ENCODE measurements around the gene BRME1. TPM values are rescaled to one million over a fixed set of nuclear protein-coding genes. Genes with fewer than 3 reads are reported as not detected.
"Not testable (repeated sequence)": the region's sequence is repeated elsewhere in the genome, so short reads cannot be mapped to it uniquely, and the experiment has no call there.

The BRME1 gene
- total RNA-seq, 1 donor from 2014 or later = 3.7 TPM

DNA sequence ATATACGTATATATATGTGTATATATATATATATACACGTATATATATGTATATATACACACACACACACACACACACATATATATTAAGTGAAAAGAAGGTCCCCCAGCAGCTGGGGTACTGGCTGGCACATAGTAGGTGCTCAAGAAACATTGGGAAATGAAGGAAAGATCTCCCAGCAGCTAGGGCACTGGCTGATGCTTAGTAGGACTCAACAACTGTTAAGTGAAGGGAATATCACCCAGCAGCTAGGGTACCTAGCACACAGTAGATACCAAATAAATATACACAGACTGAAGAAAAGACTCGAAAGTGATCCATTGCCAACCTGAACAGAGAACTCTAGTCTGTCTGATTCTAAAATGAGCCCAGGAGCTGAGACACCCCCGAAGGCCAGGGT lies 20.1 kb upstream of the BRME1 start:
- no peak for DNase-seq (ENCODE audit: extremely low spot score, unreplicated experiment)
- H3K27me3 Mint-ChIP-seq (ENCODE audit: unreplicated experiment) = no peaks in the 10 kb centered on the region
- no peaks in the 10 kb centered on the region for H3K4me1 Mint-ChIP-seq (ENCODE audit: unreplicated experiment)
- no peaks in the 10 kb centered on the region for H3K9me3 Mint-ChIP-seq (ENCODE audit: unreplicated experiment)
- no peak overlapping the region for H3K27ac Mint-ChIP-seq (ENCODE audit: unreplicated experiment)
- H3K36me3 Mint-ChIP-seq (ENCODE audit: unreplicated experiment) = peaks cover 34% of the 10 kb centered on the region
- TF ChIP-seq, protein P1, sequence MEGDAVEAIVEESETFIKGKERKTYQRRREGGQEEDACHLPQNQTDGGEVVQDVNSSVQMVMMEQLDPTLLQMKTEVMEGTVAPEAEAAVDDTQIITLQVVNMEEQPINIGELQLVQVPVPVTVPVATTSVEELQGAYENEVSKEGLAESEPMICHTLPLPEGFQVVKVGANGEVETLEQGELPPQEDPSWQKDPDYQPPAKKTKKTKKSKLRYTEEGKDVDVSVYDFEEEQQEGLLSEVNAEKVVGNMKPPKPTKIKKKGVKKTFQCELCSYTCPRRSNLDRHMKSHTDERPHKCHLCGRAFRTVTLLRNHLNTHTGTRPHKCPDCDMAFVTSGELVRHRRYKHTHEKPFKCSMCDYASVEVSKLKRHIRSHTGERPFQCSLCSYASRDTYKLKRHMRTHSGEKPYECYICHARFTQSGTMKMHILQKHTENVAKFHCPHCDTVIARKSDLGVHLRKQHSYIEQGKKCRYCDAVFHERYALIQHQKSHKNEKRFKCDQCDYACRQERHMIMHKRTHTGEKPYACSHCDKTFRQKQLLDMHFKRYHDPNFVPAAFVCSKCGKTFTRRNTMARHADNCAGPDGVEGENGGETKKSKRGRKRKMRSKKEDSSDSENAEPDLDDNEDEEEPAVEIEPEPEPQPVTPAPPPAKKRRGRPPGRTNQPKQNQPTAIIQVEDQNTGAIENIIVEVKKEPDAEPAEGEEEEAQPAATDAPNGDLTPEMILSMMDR (IDR thresholded peaks at IDR 0.05) = no peak
- no peak overlapping the region for H3K4me3 Mint-ChIP-seq (ENCODE audit: unreplicated experiment)

DNA sequence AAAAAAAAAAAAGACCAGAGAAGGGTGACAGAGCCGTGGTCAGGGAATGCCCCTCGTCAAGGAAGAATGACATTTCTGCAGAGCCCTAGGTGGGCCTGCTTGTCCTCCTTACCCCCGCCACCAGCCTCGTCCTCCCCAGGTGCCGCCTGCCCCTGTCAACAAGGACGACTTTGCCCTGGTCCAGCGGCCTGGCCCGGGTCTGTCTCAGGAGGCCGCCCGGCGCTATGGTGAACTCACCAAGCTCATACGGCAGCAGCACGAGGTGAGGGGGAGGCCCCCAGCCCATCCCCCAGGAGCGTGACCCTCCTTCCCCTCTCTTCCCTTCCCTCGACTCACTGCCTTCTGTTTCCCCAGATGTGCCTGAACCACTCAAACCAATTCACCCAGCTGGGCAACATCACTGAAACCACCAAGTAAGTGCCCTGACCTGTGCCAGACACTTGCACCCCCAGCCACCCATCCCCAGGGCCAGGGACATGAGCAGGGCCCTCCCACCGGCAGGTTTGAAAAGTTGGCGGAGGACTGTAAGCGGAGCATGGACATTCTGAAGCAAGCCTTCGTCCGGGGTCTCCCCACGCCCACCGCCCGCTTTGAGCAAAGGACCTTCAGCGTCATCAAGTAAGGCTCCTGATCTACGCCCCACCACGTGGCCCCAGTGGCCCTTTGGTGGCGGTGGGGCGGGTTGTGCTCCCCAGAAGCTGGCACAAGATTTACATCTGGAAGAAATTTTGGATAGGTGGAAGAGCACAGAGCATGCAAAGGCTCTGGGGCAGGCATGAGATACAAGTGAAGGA lies 17.5 kb upstream of the BRME1 start:
- no peak overlapping the region for H3K4me3 Mint-ChIP-seq (ENCODE audit: unreplicated experiment)
- no peaks in the 10 kb centered on the region for H3K4me1 Mint-ChIP-seq (ENCODE audit: unreplicated experiment)
- no peak for DNase-seq (ENCODE audit: extremely low spot score, unreplicated experiment)
- no peak overlapping the region for H3K27ac Mint-ChIP-seq (ENCODE audit: unreplicated experiment)
- no peaks in the 10 kb centered on the region for H3K27me3 Mint-ChIP-seq (ENCODE audit: unreplicated experiment)
- no peaks in the 10 kb centered on the region for H3K9me3 Mint-ChIP-seq (ENCODE audit: unreplicated experiment)
- TF ChIP-seq, protein P1 (IDR thresholded peaks at IDR 0.05) = no peak
- peaks cover 46% of the 10 kb centered on the region for H3K36me3 Mint-ChIP-seq (ENCODE audit: unreplicated experiment)

DNA sequence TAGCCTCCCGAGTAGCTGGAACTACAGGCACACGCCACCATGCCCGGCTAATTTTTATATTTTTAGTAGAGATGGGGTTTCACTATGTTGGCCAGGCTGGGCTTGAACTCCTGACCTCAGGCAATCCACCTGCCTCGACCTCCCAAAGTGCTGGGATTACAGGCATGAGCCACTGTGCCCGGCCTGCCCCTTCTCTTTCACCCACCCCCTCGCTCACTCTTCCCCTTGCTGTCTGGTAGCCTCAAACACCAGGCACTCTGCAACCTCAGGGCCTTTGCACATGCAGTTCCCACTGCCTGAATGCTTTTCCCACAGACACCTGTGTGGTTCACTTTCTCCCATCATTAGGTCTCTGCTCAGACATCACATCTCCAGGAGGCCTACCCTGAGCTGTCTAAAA lies 16.2 kb upstream of the BRME1 start:
- not testable (repeated sequence) for H3K4me3 Mint-ChIP-seq (ENCODE audit: unreplicated experiment); H3K9me3 Mint-ChIP-seq (ENCODE audit: unreplicated experiment); H3K4me1 Mint-ChIP-seq (ENCODE audit: unreplicated experiment); H3K27ac Mint-ChIP-seq (ENCODE audit: unreplicated experiment); DNase-seq (ENCODE audit: extremely low spot score, unreplicated experiment); H3K27me3 Mint-ChIP-seq (ENCODE audit: unreplicated experiment)
- H3K36me3 Mint-ChIP-seq (ENCODE audit: unreplicated experiment) = peaks cover 48% of the 10 kb centered on the region

- Mint-ChIP-seq H3K9me3 (ENCODE audit: unreplicated experiment) (no peaks in the 10 kb centered on the region), H3K27me3 (ENCODE audit: unreplicated experiment) (no peaks in the 10 kb centered on the region), H3K27ac (ENCODE audit: unreplicated experiment) (no peak overlapping the region), H3K36me3 (ENCODE audit: unreplicated experiment) (peaks cover 43% of the 10 kb centered on the region), H3K4me3 (ENCODE audit: unreplicated experiment) (no peak overlapping the region), H3K4me1 (ENCODE audit: unreplicated experiment) (no peaks in the 10 kb centered on the region)
- no peak for DNase-seq (ENCODE audit: extremely low spot score, unreplicated experiment)
- TF ChIP-seq, protein P1 (IDR thresholded peaks at IDR 0.05) = no peak
These were observed 15.2 kb upstream of the BRME1 start for GRCh38 chr19:13920940-13921747.

DNA sequence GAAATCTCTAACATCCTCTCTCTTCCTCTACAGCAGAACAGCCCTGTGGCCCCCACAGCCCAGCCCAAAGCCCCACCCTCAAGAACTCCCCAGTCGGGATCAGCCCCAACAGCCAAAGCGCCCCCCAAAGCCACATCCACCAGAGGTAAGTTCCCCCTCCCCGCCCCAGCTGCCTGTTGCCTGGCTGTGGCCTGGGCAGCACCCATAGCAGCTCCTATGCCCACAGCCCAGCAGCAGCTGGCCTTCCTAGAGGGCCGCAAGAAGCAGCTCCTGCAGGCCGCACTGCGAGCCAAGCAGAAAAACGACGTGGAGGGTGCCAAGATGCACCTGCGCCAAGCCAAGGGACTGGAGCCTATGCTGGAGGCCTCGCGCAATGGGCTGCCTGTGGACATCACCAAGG lies 14.6 kb upstream of the BRME1 start:
- Mint-ChIP-seq H3K9me3 (ENCODE audit: unreplicated experiment) (no peaks in the 10 kb centered on the region), H3K36me3 (ENCODE audit: unreplicated experiment) (peaks cover 45% of the 10 kb centered on the region), H3K4me3 (ENCODE audit: unreplicated experiment) (no peak overlapping the region), H3K4me1 (ENCODE audit: unreplicated experiment) (no peaks in the 10 kb centered on the region), H3K27ac (ENCODE audit: unreplicated experiment) (no peak overlapping the region), H3K27me3 (ENCODE audit: unreplicated experiment) (no peaks in the 10 kb centered on the region)
- TF ChIP-seq, protein P1 (IDR thresholded peaks at IDR 0.05) = no peak
- no peak for DNase-seq (ENCODE audit: extremely low spot score, unreplicated experiment)
